GM18511 (cell line): ENCODE data around the gene CES3.
"Not testable (repeated sequence)": the region's sequence is repeated elsewhere in the genome, so short reads cannot be mapped to it uniquely, and the experiment has no call there.

Source experiments
- ATAC-seq: cut with Tn5 transposase; IDR thresholded peaks from one replicate; pipeline ENCODE4 v1.9.1; 2021; ENCODE audit warnings: mild to moderate bottlenecking, moderate library complexity; ENCODE audit not compliant: unreplicated experiment

CES3 gene

DNA sequence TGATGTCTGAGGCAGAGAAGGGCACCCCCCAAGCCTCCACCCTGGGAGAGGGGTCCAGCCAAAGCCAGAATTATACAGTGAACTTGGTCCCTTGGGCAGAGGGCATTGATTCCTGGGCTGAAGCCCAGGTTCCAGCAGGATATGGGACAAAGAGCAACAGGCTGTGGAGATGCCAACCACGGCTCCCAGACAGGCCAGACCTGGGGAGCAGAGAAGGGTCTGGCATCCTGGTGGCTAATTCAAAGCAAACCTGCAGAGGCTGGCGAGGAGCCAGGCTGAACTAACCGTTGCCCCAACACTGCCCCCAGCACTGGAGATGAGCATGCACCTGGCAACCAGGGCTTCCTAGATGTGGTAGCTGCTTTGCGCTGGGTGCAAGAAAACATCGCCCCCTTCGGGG is 3.0 kb downstream of the CES3 start:
- no peak for ATAC-seq

DNA sequence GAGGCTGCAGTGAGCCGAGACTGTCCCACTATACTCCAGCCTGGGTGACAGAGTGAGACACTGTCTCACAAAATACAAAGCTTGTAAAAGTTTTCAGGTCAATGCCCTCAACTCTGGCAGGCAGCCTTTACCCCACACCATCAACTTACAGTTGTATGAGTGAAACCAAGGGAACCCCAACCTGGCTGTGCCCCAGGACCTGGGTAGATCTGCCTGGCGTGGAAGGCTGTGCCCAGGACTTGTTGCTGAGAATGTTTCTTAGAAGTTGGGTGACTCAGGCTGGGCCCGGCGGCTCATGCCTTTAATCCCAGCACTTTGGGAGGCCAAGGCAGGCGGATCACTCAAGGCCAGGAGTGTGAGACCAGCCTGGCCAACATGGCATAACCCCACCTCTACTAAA is 7.8 kb downstream of the CES3 start:
- no peak for ATAC-seq

DNA sequence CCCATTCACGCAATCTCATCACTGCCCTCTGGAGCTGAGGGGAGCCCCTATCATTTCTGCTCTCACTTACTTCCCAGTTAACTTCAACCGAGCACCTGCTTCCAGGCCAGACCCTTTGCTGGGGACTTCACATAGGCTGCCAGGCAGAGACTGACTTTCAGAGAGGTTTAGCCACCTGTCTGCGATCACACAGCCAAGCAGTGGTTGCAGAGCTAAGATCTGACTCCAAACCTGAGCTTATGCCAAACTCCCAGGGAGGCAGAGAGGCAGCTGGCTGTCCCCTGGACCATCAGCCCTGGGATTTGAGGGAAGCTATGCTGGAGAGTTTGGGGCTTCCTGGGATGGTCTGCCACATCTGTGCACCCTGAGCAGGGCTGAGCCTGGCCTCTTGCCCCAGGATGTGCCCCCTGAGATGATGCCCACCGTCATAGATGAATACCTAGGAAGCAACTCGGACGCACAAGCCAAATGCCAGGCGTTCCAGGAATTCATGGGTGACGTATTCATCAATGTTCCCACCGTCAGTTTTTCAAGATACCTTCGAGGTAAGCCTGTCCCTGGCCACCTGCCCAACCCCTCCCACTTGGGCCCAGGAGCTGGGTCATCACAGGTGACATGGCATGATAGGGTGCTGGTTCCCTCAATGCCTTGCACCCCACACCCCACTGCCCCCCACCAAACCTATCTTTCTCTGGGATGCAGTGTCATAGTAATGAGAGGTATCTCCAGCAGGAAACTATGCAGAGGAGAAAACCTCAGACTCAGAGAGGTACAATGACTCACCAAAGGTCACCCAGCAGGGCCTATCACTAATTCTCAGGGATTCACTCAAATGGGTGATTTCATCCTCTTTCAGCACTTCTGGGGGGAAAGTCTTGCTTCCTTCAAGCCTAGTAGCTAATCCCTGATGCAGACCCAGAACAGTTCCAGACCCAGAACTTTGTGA is 10.0 kb downstream of the CES3 start:
- ATAC-seq, result no peak

DNA sequence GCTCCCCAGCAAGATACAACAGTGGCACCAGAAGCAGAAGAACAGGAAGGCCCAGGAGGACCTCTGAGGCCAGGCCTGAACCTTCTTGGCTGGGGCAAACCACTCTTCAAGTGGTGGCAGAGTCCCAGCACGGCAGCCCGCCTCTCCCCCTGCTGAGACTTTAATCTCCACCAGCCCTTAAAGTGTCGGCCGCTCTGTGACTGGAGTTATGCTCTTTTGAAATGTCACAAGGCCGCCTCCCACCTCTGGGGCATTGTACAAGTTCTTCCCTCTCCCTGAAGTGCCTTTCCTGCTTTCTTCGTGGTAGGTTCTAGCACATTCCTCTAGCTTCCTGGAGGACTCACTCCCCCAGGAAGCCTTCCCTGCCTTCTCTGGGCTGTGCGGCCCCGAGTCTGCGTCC is 11.9 kb downstream of the CES3 start:
- ATAC-seq, result no peak

DNA sequence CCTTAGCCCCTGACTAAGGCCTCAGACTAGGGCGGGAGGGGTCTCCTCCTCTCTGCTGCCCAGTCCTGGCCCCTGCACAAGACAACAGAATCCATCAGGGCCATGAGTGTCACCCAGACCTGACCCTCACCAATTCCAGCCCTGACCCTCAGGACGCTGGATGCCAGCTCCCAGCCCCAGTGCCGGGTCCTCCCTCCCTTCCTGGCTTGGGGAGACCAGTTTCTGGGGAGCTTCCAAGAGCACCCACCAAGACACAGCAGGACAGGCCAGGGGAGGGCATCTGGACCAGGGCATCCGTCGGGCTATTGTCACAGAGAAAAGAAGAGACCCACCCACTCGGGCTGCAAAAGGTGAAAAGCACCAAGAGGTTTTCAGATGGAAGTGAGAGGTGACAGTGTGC is 12.7 kb downstream of the CES3 start:
- ATAC-seq, result no peak

DNA sequence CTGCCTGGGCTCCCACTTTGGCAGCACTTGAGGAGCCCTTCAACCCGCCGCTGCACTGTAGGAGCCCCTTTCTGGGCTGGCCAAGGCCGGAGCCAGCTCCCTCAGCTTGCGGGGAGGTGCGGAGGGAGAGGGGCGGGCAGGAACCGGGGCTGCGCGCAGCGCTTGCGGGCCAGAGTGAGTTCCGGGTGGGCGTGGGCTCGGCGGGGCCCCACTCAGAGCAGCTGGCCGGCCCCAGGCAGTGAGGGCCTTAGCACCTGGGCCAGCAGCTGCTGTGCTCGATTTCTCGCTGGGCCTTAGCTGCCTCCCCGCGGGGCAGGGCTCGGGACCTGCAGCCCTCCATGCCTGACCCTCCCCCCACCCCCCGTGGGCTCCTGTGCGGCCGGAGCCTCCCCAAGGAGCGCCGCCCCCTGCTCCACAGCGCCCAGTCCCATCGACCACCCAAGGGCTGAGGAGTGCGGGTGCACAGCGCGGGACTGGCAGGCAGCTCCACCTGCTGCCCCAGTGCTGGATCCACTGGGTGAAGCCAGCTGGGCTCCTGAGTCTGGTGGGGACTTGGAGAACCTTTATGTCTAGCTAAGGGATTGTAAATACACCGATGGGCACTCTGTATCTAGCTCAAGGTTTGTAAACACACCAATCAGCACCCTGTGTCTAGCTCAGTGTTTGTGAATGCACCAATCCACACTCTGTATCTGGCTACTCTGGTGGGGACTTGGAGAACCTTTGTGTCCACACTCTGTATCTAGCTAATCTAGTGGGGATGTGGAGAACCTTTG is 13.3 kb downstream of the CES3 start:
- not testable (repeated sequence) for ATAC-seq

DNA sequence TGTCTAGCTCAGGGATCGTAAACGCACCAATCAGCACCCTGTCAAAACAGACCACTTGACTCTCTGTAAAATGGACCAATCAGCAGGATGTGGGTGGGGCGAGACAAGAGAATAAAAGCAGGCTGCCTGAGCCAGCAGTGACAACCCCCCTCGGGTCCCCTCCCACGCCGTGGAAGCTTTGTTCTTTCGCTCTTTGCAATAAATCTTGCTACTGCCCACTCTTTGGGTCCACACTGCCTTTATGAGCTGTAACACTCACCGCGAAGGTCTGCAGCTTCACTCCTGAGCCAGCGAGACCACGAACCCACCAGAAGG is 13.8 kb downstream of the CES3 start:
- not testable (repeated sequence) for ATAC-seq

DNA sequence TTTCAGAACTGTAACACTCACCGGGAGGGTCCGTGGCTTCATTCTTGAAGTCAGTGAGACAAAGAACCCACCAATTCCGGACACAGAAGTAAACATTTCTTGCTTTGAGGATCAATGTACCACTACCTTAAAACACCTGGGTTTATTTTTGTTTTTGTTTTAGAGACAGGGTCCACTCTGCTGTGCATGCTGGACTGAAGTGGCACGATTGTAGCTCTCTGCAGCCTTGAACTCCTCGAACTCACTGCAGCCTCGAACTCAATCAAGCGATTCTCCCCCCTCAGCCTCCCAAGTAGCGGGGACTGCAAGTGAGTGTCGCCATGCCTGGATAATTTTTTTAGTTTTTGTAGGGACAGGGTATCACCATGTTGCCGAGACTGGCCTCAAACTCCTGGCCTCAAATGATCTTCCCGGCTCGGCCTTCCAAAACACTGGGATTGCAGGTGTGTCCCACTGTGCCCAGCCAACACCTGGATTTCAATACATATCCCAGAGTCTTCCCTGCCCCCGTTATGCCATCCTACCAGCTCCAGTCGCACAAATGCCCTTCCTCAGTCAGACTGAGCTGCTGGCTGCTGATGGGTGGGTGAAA is 14.3 kb downstream of the CES3 start:
- no peak for ATAC-seq

DNA sequence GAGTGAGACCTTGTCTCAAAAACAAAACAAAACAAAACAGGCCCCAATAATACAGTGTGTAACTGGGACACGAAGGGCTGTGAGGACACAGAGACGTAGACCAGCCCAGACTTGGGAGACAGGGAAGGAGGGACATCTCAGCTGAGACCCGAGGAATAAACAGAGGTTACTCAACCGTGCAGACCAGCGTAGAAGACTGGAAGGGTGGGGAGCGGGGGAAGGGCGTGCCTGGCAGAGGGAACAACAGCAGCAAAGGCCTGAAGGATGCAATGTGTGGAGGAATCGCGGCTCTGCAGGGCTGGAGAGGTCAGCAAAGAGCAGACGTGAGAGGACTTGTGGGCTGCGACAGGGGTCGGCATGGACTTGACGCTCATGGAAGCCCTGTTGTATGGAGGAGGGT is 15.7 kb downstream of the CES3 start:
- no peak for ATAC-seq

DNA sequence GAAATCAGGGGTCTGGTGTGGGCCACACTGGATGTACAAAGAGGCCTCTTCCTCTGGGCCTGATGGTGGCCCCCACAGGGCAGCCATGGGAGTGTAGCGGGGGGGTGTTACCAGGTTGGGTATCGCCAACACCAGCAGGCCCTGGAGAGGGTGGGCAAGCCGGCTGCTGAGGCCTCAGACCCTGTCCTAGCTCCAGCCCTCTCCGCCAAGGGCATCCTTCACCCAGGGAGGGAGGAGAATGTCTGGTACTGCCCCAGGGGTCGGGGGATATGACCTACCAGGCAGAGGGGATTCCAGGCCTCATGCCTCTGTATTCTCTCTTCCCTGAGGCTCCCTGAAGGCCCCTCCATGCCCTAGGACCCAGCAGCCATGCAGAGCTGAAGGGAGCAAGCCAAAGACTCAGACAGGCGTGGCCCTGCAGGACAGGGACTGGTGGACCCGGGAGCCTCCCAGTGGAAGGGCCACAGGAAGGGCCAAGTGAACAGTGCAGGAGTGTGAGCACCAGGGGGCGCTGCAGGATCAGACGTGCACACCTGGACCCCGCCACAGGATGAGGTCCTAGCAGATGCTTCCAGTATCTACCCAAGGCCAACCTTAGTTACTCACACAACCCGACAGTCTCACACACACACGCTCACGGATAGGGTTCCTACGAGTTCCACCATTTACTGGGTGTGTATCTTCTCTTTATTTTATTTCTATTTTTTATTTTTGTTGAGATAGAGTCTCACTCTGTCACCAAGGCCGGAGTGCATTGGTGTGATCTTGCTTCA is 16.5 kb downstream of the CES3 start:
- peak; percentile 60 for ATAC-seq

DNA sequence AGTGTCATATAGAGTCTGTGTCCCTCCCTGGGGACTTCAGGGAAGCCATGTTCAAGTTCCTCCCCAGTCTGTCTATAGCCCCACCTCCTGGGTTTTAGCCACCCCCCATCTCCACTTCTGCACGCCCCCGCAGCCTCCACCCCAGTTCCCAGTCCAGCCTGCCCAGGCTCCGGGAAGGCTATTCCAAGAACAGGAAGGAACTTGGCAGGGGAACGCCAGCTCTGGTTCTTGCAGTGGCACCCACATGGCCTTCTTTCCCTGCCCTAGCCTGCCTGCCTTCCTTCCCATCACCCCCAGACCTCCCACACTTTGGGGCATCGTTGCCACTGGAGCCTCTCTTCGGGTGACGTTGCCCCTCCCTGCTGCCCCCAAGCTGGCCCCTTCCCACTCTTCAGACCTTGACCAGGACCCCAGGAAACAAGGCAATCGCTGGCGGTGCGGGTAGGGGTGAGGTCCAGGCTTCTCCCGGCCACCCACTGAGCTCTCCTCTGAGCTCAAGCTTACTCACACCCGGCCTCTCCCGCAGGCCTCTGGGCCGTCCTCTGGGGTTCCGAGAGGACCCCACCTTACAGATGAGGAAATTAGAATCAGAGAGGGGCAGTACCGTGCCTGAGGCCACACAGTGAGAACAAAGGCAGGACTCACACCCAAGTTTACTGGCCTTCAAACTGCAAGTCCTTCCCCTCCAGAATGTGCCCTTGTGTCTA is 18.1 kb downstream of the CES3 start:
- no peak for ATAC-seq

DNA sequence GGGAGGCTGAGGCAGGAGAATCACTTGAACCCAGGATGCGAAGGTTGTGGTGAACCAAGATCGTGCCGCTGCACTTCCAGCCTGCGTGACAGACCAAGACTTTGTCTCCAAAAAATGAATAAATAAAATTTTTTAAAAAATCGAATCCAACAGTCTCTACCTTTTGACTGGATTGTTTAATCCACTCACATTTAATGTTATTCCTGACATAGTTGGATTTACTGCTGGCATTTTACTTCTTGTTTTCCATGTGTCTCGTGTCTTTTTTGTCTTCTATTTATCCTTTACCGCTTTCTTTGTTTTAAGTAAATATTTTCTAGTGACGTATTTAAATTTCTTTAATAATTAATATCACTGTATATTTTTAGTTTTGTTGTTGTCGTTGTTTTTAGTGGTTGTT is 22.0 kb downstream of the CES3 start:
- no peak for ATAC-seq

DNA sequence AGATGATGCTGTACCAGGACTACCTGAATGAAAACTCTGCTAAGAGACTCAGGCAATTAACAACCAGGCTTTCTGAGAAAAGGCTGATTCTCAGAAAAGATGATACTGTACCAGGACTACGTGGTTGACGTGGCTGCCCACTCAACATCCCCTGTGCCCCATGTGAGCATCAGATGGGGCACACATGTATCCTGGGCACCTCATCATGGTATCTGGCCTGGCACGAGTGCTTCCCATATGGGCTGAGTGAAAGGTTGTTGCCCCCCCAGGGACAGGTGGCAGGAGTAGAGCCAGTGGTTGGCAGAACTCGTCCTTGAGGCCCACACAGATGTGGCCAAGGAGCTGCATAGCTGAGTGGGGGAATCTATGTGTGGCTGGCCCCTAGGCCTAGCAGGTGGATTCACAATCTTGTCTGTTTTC is 23.8 kb downstream of the CES3 start:
- no peak for ATAC-seq

DNA sequence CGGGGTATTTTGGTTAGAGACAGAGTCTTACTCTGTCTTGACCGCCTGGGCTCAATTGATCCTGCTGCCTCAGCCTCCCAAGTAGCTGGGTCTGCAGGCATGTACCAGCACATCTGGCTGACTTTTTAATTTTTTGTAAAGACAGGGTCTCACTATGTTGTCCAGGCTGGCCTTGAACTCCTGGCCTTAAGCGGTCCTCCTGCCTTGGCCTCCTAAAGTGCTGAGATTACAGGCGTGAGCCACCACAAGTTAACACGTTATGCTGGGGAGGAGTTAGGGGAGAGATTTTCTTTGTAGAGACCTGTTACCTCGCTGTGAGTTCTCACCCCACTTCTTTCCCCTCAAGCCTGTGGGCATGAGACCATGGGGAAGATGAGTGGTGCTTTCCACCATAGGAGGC is 25.5 kb downstream of the CES3 start:
- ATAC-seq, result no peak

DNA sequence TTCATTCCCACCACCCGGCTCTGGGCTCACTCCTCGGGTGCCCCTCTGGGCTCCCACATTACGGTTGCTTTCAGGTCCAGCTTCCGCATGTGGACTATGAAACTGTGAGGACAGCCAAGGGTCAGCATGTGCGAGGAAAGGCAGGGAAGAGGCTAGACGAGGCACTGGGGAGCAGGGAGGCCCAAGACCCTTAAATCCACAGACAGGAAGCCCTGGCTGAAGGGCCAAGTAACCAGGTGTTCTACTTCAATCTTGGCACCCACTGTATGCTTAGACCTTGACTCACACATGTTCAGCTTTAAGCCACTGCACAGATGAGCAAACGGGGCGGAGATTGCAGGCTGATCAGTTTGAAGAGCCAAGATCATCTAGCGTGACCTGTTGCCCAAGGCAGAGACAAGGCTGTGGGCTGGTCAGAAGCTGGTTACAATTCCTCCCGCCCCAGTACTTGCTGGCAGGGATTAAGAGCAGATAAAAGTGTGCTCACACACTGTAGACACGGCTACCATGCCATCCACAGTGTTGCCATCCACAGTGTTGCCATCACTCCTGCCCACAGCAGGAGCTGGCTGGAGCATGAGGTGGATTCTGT is 27.2 kb downstream of the CES3 start, which contains the start of gene CES4A:
CES4A (plus strand) TSS at position 393 of the 592 bp plus-strand sequence; CDS start at position 577, 184 bp downstream.
- ATAC-seq, result no peak

DNA sequence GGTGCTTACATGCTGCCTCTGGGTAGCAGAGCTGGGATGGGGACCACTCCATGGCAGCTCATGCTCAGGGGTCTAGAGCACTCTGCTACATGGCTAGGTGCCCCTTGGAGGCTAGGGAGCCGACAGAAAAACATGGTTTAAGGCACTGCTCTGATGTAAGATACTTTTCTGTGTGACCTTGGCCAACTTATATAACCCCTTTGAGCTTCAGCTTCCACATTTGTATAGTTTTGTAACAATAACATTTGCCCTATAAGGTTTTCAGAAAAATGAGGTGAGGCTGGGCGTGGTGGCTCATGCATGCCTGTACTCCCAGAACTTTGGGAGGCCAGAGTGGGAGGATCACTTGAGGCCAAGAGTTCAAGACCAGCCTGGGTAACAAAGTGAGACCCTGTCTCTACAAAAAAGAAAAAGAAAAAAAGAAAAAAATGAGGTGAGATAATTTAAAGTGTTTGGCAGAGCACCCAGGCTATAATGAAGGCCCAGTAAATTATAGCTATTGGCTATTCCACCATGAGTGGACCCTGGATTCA is 30.5 kb downstream of the CES3 start:
- ATAC-seq, result no peak

DNA sequence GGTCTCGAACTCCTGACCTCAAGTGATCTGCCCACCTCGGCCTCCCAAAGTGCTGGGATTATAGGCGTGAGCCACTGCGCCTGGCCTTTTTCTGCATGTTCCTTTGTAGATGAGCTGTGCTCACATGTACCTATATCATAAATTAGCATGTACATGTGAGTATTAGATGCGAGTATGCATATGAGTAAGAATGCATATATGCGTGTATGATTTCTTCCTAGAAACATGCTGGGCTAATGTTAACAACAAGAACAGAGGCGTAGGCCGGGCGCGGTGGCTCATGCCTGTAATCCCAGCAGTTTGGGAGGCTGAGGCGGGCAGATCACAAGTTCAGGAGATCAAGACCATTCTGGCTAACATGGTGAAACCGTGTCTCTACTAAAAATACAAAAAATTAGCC is 32.5 kb downstream of the CES3 start:
- ATAC-seq, result not testable (repeated sequence)

DNA sequence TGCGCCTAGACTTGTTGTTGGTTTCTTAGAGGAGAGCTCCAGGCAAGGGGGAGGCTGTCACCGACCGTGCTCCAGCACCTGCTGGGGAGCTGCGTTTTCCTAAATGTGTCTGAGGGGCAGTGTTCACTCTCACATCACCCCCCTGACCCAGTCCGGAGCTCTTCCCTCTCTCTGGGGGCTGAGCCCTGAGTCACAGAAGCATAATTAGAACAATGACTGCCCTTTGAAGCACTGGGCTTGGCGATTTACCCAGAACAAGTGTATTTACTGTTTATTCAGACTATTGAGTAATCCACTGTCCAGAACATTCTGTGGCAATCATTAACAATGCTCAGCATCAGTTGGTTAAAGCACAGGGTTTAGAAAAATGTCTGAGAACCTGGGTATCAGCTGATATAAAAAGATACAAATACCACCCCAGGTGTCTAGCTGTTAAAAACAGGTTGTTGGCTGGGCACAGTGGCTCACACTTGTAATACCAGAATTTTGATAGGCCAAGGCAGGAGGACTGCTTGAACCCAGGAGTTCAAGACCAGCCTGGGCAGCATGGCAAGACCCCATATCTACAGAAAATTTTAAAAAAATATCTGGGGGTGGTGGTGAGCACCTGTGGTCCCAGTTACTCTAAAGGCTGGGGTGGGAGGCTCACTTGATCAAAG is 35.4 kb downstream of the CES3 start:
- no peak for ATAC-seq

DNA sequence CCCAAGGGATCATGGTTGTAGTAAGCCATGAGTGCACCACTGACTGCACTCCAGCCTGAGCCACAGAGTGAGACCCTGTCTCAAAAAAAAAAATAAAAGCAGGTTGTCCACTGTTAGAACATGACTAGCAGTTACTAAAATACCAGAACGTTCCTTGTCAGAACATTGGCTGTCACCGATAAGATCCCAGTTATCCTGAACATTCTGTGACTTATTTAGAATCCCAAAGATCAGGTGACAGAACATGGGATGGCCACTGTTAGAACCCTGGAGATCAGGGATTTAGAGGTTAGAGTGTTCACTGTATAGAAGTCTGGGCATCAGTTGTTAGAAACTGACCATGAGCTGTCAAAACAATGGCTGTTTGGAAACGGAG is 35.9 kb downstream of the CES3 start:
- ATAC-seq, result no peak
